ENCODE measurements around the gene RNASEH2C.

The RNASEH2C gene

DNA sequence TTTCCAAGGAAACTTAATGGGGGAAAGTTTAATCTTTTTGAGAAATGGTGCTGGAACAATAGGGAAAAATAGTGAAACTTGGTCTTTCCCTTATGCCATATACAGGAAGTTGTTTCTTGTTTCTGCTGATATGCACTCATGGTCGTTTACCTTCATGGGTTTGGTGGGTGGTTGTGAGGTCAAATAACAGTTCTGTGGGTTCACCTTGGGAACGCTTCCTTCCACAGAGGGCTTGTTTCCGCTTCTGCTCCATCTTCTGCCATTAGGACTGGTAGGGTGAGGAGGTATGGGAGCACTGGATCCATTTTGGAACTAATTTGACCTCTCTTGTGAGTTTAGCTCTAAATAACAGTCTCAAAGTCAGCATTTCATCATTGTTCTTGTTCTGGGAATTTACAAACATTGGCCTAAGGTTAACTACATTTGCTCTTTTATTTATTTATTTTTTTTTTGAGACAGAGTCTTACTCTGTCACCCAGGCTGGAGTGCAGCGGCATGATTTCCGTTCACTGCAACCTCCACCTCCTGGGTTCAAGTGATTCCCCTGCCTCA is 40.3 kb downstream of the RNASEH2C start:
- no peak for DNase-seq

DNA sequence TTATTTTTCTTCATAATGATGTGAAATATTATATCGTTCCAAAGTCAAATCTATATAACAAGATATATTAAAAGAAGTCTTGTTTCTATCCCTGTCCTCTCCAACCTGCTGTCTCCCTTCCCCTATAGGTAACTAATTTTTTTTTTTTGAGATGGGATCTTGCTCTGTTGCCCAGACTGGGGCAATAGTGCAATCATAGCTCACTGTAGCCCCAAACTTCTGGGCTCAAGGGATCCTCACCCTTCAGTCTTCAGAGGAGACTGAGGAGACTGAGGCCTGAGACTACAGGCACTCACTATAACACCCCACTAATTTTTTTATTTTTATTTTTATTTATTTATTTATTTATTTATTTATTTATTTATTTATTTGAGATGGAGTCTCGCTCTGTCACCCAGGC is 47.6 kb downstream of the RNASEH2C start:
- no peak for DNase-seq

DNA sequence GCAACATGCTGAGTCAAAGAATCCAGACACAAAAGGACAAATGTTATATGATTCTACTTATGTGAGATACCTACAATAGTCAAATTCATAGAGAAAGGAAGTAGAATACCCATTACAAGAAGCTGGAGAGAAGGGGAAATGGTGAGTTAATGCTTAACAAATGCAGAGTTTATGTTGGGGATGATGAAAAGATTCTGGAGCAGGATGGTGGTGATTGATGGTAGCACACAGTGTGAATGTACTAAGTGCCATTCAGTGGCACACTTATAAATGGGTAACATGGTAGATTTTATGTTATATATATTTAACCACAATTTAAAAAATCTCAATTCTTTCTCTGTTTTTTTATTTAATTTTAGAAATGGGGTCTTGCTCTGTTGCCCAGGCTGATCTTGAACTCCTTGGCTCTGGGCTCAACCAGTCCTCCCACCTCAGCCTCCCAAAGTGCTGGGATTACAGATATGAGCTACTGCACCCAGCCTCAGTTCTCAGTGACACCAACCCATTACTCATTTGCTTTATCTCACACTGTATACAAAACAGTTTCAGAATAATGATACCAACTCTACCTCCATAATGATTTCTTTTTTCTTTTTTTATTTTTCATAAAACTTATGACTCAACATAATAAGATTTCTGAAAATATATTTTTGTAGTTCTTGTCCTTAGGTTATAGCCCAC is 48.3 kb downstream of the RNASEH2C start:
- peak in 1 of 3 donors; percentile 16 for DNase-seq
